Measurements from ENCODE around the gene PAPSS2. TPM values are rescaled to one million over a fixed set of nuclear protein-coding genes. Genes with fewer than 3 reads are reported as not detected.
"Not testable (repeated sequence)": the region's sequence is repeated elsewhere in the genome, so short reads cannot be mapped to it uniquely, and the experiment has no call there.

Gene PAPSS2
- total RNA-seq, 1 donor from 2014 or later: 14.8 TPM

GRCh38 chr10:87746911-87747310 is 87.2 kb downstream of the PAPSS2 start:
- Histone ChIP-seq H3K9me3 (no peaks in the 10 kb centered on the region), H3K36me3 (peaks cover 3 to 10% of the 10 kb centered on the region in 2 donors), H3K27me3 (no peaks in the 10 kb centered on the region), H3K4me3 (no peak overlapping the region), H3K27ac (no peak overlapping the region), H3K4me1 (no peaks in the 10 kb centered on the region)
- intact Hi-C loops (cut with DNase I): no loop called here
- no peak for TF ChIP-seq CTCF (IDR thresholded peaks at IDR 0.05)
- DNase-seq (ENCODE audit: low spot score in 2 of 2): no peak

- H3K27me3 ChIP-seq; H3K9me3 ChIP-seq; H3K4me3 ChIP-seq; intact Hi-C loops (cut with DNase I); H3K4me1 ChIP-seq; DNase-seq (ENCODE audit: low spot score in 2 of 2); H3K27ac ChIP-seq; H3K36me3 ChIP-seq: not testable (repeated sequence)
These were observed 88.6 kb downstream of the PAPSS2 start for GRCh38 chr10:87748244-87748643.

GRCh38 chr10:87750001-87750671 is 90.5 kb downstream of the PAPSS2 start:
- no peaks in the 10 kb centered on the region for H3K9me3 ChIP-seq
- TF ChIP-seq CTCF (IDR thresholded peaks at IDR 0.05): no peak
- no peak for DNase-seq (ENCODE audit: low spot score in 2 of 2)
- H3K36me3 ChIP-seq: peaks cover 2 to 7% of the 10 kb centered on the region in 2 donors
- no peak overlapping the region for H3K4me3 ChIP-seq
- H3K27ac ChIP-seq: no peak overlapping the region
- H3K27me3 ChIP-seq: no peaks in the 10 kb centered on the region
- intact Hi-C loops (cut with DNase I): no loop called here
- H3K4me1 ChIP-seq: no peaks in the 10 kb centered on the region

GRCh38 chr10:87750817-87751216 is 91.1 kb downstream of the PAPSS2 start:
- H3K4me3 ChIP-seq: no peak overlapping the region
- no peaks in the 10 kb centered on the region for H3K27me3 ChIP-seq
- H3K4me1 ChIP-seq: no peaks in the 10 kb centered on the region
- DNase-seq (ENCODE audit: low spot score in 2 of 2): no peak
- intact Hi-C loops (cut with DNase I): no loop called here
- TF ChIP-seq CTCF (IDR thresholded peaks at IDR 0.05): no peak
- H3K27ac ChIP-seq: no peak overlapping the region
- peaks cover 4 to 13% of the 10 kb centered on the region in 2 donors for H3K36me3 ChIP-seq
- H3K9me3 ChIP-seq: no peaks in the 10 kb centered on the region

GRCh38 chr10:87751274-87751673 is 91.6 kb downstream of the PAPSS2 start:
- no peak for DNase-seq (ENCODE audit: low spot score in 2 of 2)
- peaks cover 6 to 18% of the 10 kb centered on the region in 2 donors for H3K36me3 ChIP-seq
- no peak overlapping the region for H3K27ac ChIP-seq
- no peaks in the 10 kb centered on the region for H3K9me3 ChIP-seq
- no peak overlapping the region for H3K4me3 ChIP-seq
- H3K4me1 ChIP-seq: no peaks in the 10 kb centered on the region
- intact Hi-C loops (cut with DNase I): no loop called here
- no peaks in the 10 kb centered on the region for H3K27me3 ChIP-seq
- TF ChIP-seq CTCF (IDR thresholded peaks at IDR 0.05): no peak

- no peak for DNase-seq (ENCODE audit: low spot score in 2 of 2)
These were observed 92.9 kb downstream of the PAPSS2 start for GRCh38 chr10:87752566-87752965.

More at GRCh38 chr10:87752566-87752965, 92.9 kb downstream of the PAPSS2 start:
- no peaks in the 10 kb centered on the region for H3K27me3 ChIP-seq
- no peak overlapping the region for H3K4me3 ChIP-seq
- TF ChIP-seq CTCF (IDR thresholded peaks at IDR 0.05): no peak
- H3K4me1 ChIP-seq: no peaks in the 10 kb centered on the region
- no peak overlapping the region for H3K27ac ChIP-seq
- H3K36me3 ChIP-seq: peaks cover 4 to 18% of the 10 kb centered on the region in 2 donors
- H3K9me3 ChIP-seq: no peaks in the 10 kb centered on the region
- intact Hi-C loops (cut with DNase I): no loop called here
